Keratinocyte (primary cell): ENCODE data around the gene NDUFS2. TPM values are rescaled to one million over a fixed set of nuclear protein-coding genes. Genes with fewer than 3 reads are reported as not detected.

Experiments
- DNase-seq: peaks from one replicate; pipeline ENCODE4 v3.0.0-alpha.2; 2011; ENCODE audit warnings: low read depth, missing footprints, low spot score
- FAIRE-seq: peaks from 2 replicates; lab custom pipeline; 2011; peaks lifted over from hg19 to GRCh38; lab: Jason Lieb, UNC
- H2AFZ ChIP-seq: 2 replicates; pipeline ENCODE4 v1.6.0; 2012; ENCODE audit warnings: low read length, control low read depth, inconsistent platforms; ENCODE audit not compliant: control insufficient read depth
- H3K27ac ChIP-seq: 2 replicates; pipeline ENCODE4 v1.5.1; 2011; ENCODE audit warnings: low read length; ENCODE audit not compliant: control insufficient read depth, insufficient read depth
- H3K27me3 ChIP-seq: 3 replicates; pipeline ENCODE4 v1.6.0; 2011; ENCODE audit warnings: low read length; ENCODE audit not compliant: control insufficient read depth, insufficient read depth; ENCODE audit errors: extremely low read depth
- H3K36me3 ChIP-seq, 2 experiments: 2 replicates in 1 of 2; 3 replicates in 1 of 2; pipeline ENCODE4 v1.5.1; 2011; ENCODE audit warnings: low read length in 2 of 2, mild to moderate bottlenecking in 1 of 2; ENCODE audit not compliant: control insufficient read depth in 2 of 2, insufficient read depth in 2 of 2; ENCODE audit errors: extremely low read depth in 1 of 2
- H3K4me1 ChIP-seq: 3 replicates; pipeline ENCODE4 v1.5.1; 2011; ENCODE audit warnings: low read length; ENCODE audit not compliant: control insufficient read depth, insufficient read depth; ENCODE audit errors: extremely low read depth
- H3K4me2 ChIP-seq: 3 replicates; pipeline ENCODE4 v1.6.0; 2011; ENCODE audit warnings: low read depth, low read length; ENCODE audit not compliant: control insufficient read depth, insufficient read depth; ENCODE audit errors: extremely low read depth
- H3K4me3 ChIP-seq, 3 experiments: fragments of 200-600 bp in 1 of 3; sonication (generic) in 1 of 3; 2 replicates in 2 of 3; 3 replicates in 1 of 3; pipeline ENCODE4 v1.5.1; 2011 to 2016; ENCODE audit warnings: low read length in 3 of 3, mild to moderate bottlenecking in 3 of 3, control low read depth in 2 of 3, inconsistent platforms in 1 of 3, low read depth in 1 of 3, mixed read lengths in 1 of 3, mixed run types in 1 of 3, moderate library complexity in 1 of 3; ENCODE audit not compliant: control insufficient read depth in 2 of 3, insufficient read depth in 2 of 3; ENCODE audit errors: extremely low read depth in 1 of 3
- H3K79me2 ChIP-seq: 2 replicates; pipeline ENCODE4 v1.6.0; 2012; ENCODE audit warnings: low read length; ENCODE audit not compliant: control insufficient read depth, insufficient read depth
- H3K9ac ChIP-seq: 3 replicates; pipeline ENCODE4 v1.6.0; 2011; ENCODE audit warnings: low read length; ENCODE audit not compliant: control insufficient read depth, insufficient read depth; ENCODE audit errors: extremely low read depth
- H3K9me1 ChIP-seq: 3 replicates; pipeline ENCODE4 v1.6.0; 2011; ENCODE audit warnings: low read length; ENCODE audit not compliant: control insufficient read depth, insufficient read depth; ENCODE audit errors: extremely low read depth
- H3K9me3 ChIP-seq: 2 replicates; pipeline ENCODE4 v1.5.1; 2012; ENCODE audit warnings: low read depth, low read length; ENCODE audit not compliant: control insufficient read depth
- H4K20me1 ChIP-seq: 3 replicates; pipeline ENCODE4 v1.6.0; 2011; ENCODE audit warnings: low read length; ENCODE audit not compliant: control insufficient read depth, insufficient read depth; ENCODE audit errors: extremely low read depth
- EZH2 ChIP-seq: IDR thresholded peaks from one replicate; pipeline ENCODE4 v1.6.1; 2012; ENCODE audit warnings: inconsistent platforms, mild to moderate bottlenecking, low read length, moderate library complexity
- dilution Hi-C: fragments of 300-500 bp; cut with MboI; formaldehyde crosslinking; loops from one replicate; pipeline ENCODE4 v1.7.0; 2020; ENCODE audit warnings: low sequenced_read_pairs; ENCODE audit not compliant: extremely low pct_ligation_motif_present
- polyA plus RNA-seq, 5 experiments: library from polyadenylated mRNA; depleted of rRNA in 3 of 5; stranded (reverse) in 3 of 5; stranded (forward) in 1 of 5; unstranded in 1 of 5; fragments of >200 nt; gene quantifications; 1 replicate in 1 of 5; 2 replicates in 3 of 5; 3 replicates in 1 of 5; pipeline versions ENCODE4 v1.2.1 to v1.2.3, GENCODE V29; 2011 to 2012; ENCODE audit warnings: missing spikeins in 2 of 5, low read depth in 1 of 5, low replicate concordance in 1 of 5
- TF ChIP-seq, protein P1 (sequence below), 3 experiments: IDR thresholded peaks in 1 of 3; conservative IDR thresholded peaks in 1 of 3; optimal IDR thresholded peaks in 1 of 3; 2 replicates in 2 of 3; 3 replicates in 1 of 3; pipeline versions ENCODE3 to v1.5.1; 2011; ENCODE audit warnings: low read length in 3 of 3, mild to moderate bottlenecking in 3 of 3, moderate library complexity in 2 of 3, control low read depth in 1 of 3, inconsistent platforms in 1 of 3; ENCODE audit not compliant: insufficient read depth in 2 of 3; ENCODE audit errors: extremely low read depth in 1 of 3

Gene NDUFS2
- polyA plus RNA-seq, 1 donor (not counting 4 experiments of a cell fraction or from before 2014, with no cell fraction given): 136 TPM

DNA sequence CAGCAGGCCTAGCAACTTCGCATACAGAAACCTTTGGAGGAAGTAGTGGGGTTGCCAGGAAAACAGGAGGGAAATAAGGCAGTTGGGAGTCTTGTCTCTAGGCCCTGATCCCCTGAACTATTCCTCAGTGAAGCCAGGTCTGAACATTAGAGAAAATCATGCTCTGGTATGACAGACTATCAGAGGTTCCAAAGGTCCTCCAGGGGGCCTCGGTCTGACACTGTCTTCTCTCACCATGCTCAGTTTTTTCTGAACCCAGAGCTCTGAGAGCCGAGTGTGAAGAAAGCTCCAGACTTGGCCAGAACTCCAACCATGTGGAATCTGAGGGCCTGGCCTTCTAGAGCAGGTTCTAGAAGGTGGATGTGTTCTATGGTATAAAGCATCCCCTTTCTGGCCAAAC, 27.7 kb downstream of the NDUFS2 start:
- Histone ChIP-seq H3K36me3 (peaks cover 12 to 17% of the 10 kb centered on the region in 2 experiments), H3K27me3 (no peaks in the 10 kb centered on the region), H3K27ac (no peak overlapping the region), H3K4me2 (no peak overlapping the region), H3K4me3 (no peak overlapping the region), H2AFZ (no peak overlapping the region), H3K9ac (no peak overlapping the region), H4K20me1 (no peaks in the 10 kb centered on the region), H3K9me1 (no peaks in the 10 kb centered on the region), H3K79me2 (peaks cover 13% of the 10 kb centered on the region), H3K4me1 (peaks cover 19% of the 10 kb centered on the region), H3K9me3 (no peaks in the 10 kb centered on the region)
- TF ChIP-seq, protein P1, sequence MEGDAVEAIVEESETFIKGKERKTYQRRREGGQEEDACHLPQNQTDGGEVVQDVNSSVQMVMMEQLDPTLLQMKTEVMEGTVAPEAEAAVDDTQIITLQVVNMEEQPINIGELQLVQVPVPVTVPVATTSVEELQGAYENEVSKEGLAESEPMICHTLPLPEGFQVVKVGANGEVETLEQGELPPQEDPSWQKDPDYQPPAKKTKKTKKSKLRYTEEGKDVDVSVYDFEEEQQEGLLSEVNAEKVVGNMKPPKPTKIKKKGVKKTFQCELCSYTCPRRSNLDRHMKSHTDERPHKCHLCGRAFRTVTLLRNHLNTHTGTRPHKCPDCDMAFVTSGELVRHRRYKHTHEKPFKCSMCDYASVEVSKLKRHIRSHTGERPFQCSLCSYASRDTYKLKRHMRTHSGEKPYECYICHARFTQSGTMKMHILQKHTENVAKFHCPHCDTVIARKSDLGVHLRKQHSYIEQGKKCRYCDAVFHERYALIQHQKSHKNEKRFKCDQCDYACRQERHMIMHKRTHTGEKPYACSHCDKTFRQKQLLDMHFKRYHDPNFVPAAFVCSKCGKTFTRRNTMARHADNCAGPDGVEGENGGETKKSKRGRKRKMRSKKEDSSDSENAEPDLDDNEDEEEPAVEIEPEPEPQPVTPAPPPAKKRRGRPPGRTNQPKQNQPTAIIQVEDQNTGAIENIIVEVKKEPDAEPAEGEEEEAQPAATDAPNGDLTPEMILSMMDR (optimal IDR thresholded peaks at IDR 0.05 in 1 of 3, IDR thresholded peaks at IDR 0.05 in 1 of 3, conservative IDR thresholded peaks at IDR 0.05 in 1 of 3; ENCODE audit: extremely low read depth in 1 of 3, insufficient read depth in 2 of 3, low read length in 3 of 3): peak in 1 of 3 experiments; percentile 15
- no peak for TF ChIP-seq EZH2
- no peak for FAIRE-seq
- DNase-seq: no peak
- dilution Hi-C loops: no loop called here

DNA sequence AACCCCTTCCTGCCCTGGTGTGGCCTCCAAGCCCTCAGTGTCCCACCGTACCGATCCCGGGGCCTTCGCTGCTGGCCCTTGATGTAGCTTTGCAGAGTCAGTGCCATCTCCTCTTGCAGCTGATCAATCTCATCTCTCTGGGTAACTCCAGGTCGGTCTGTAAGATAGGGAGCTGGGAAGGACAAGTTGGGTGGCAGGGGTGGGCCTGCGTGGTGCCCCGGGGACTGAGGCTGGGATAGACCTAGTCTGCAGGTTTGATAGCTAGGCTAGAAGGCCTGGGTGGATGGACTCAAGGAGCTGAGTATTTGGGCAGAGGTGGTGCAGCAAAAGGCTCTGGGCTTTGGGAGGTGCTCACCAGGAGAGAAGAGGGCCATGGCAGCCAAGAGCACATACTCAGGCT, 28.6 kb downstream of the NDUFS2 start:
- Histone ChIP-seq H3K79me2 (peaks cover 13% of the 10 kb centered on the region), H3K9ac (no peak overlapping the region), H3K4me2 (no peak overlapping the region), H3K4me3 (no peak overlapping the region), H3K27ac (no peak overlapping the region), H3K9me3 (no peaks in the 10 kb centered on the region), H3K4me1 (peaks cover 19% of the 10 kb centered on the region), H2AFZ (no peak overlapping the region), H4K20me1 (no peaks in the 10 kb centered on the region), H3K36me3 (peaks cover 12 to 17% of the 10 kb centered on the region in 2 experiments), H3K9me1 (no peaks in the 10 kb centered on the region), H3K27me3 (no peaks in the 10 kb centered on the region)
- no peak for TF ChIP-seq EZH2
- TF ChIP-seq, protein P1 (optimal IDR thresholded peaks at IDR 0.05 in 1 of 3, IDR thresholded peaks at IDR 0.05 in 1 of 3, conservative IDR thresholded peaks at IDR 0.05 in 1 of 3; ENCODE audit: extremely low read depth in 1 of 3, insufficient read depth in 2 of 3, low read length in 3 of 3): no peak
- FAIRE-seq (no peak), DNase-seq (no peak)
- dilution Hi-C loops: no loop called here
